PC-9 (cell line): ENCODE data around the gene LKAAEAR1. TPM values are rescaled to one million over a fixed set of nuclear protein-coding genes. Genes with fewer than 3 reads are reported as not detected.

Source experiments
- BruUV-seq: library from RNA; stranded (reverse); fragments of 400-500 nt; replicated peaks from 2 replicates; lab custom pipeline; 2021; lab: Mats Ljungman, UMichigan
- CTCF ChIA-PET: fragments of 300-600 bp; sonication (Branson Sonifier 250); formaldehyde crosslinking; loops from one replicate; lab custom pipeline; 2022; ENCODE audit warnings: antibody characterized with exemption; lab: Charles Lee
- POLR2A ChIA-PET: fragments of 300-600 bp; sonication (Branson Sonifier 250); formaldehyde crosslinking; loops from one replicate; lab custom pipeline; 2022; ENCODE audit warnings: antibody characterized with exemption; ENCODE audit not compliant: unreplicated experiment; lab: Charles Lee
- DNase-seq, 2 experiments: peaks; one replicate each; pipeline versions ENCODE4 v3.0.0 to v3.0.0-alpha.2; 2015 to 2022; ENCODE audit warnings: mixed read lengths in 1 of 2
- H2AFZ ChIP-seq: fragments of 200-600 bp; sonication (generic); 2 replicates; pipeline ENCODE4 v1.8.1; 2017; ENCODE audit warnings: antibody characterized with exemption
- H3F3A ChIP-seq: fragments of 200-600 bp; sonication (generic); 2 replicates; pipeline ENCODE4 v1.8.1; 2017; ENCODE audit warnings: antibody characterized with exemption, mild to moderate bottlenecking, low read depth; ENCODE audit not compliant: insufficient read depth
- H3K27ac ChIP-seq: fragments of 200-600 bp; sonication (generic); 2 replicates; pipeline ENCODE4 v1.6.1; 2016; ENCODE audit warnings: mixed run types
- H3K27me3 ChIP-seq: fragments of 200-600 bp; sonication (generic); 2 replicates; pipeline ENCODE4 v1.6.1; 2016; ENCODE audit warnings: low read depth, mixed run types; ENCODE audit not compliant: insufficient read depth
- H3K36me3 ChIP-seq: fragments of 200-600 bp; sonication (generic); 2 replicates; pipeline ENCODE4 v1.6.1; 2016; ENCODE audit warnings: low read depth, mixed run types
- H3K4me1 ChIP-seq: fragments of 200-600 bp; sonication (generic); replicated peaks from 2 replicates; pipeline ENCODE4 v1.6.1; 2016; ENCODE audit warnings: mixed run types; ENCODE audit not compliant: insufficient read depth
- H3K4me2 ChIP-seq: fragments of 200-600 bp; sonication (generic); 2 replicates; pipeline ENCODE4 v1.6.1; 2017; ENCODE audit warnings: mixed run types
- H3K4me3 ChIP-seq: fragments of 200-600 bp; sonication (generic); 2 replicates; pipeline ENCODE4 v1.6.1; 2016; ENCODE audit warnings: mixed run types
- H3K79me2 ChIP-seq: fragments of 200-600 bp; sonication (generic); 2 replicates; pipeline ENCODE4 v1.6.1; 2017; ENCODE audit warnings: low read depth, mixed run types
- H3K9me2 ChIP-seq: fragments of 200-600 bp; sonication (generic); 2 replicates; pipeline ENCODE4 v1.8.1; 2017; ENCODE audit warnings: mild to moderate bottlenecking; ENCODE audit not compliant: insufficient read depth
- H3K9me3 ChIP-seq: fragments of 200-600 bp; sonication (generic); 2 replicates; pipeline ENCODE4 v1.8.1; 2016; ENCODE audit warnings: low read depth; ENCODE audit not compliant: insufficient read depth
- H4K20me1 ChIP-seq: fragments of 200-600 bp; sonication (generic); 2 replicates; pipeline ENCODE4 v1.8.1; 2017; ENCODE audit not compliant: insufficient read depth
- EZH2 ChIP-seq: fragments of 200-600 bp; sonication (generic); IDR thresholded peaks from 2 replicates; pipeline ENCODE4 v1.8.0; 2017; ENCODE audit warnings: antibody characterized with exemption, low read depth
- intact Hi-C: fragments of 100-400 bp; cut with micrococcal nuclease; formaldehyde crosslinking; loops from one replicate; pipeline ENCODE4 v1.10.0; 2022; ENCODE audit not compliant: unreplicated experiment
- total RNA-seq: library from RNA; stranded (reverse); gene quantifications from 2 replicates; pipeline ENCODE4 v1.2.3, GENCODE V29; 2021
- TF ChIP-seq, protein P1 (sequence below): fragments of 200-600 bp; sonication (generic); conservative IDR thresholded peaks from 2 replicates; pipeline ENCODE4 v1.6.1; 2017; ENCODE audit warnings: mixed run types, antibody characterized with exemption, mild to moderate bottlenecking, moderate library complexity

Gene LKAAEAR1
- total RNA-seq, 1 experiment from 2014 or later = not detected

DNA sequence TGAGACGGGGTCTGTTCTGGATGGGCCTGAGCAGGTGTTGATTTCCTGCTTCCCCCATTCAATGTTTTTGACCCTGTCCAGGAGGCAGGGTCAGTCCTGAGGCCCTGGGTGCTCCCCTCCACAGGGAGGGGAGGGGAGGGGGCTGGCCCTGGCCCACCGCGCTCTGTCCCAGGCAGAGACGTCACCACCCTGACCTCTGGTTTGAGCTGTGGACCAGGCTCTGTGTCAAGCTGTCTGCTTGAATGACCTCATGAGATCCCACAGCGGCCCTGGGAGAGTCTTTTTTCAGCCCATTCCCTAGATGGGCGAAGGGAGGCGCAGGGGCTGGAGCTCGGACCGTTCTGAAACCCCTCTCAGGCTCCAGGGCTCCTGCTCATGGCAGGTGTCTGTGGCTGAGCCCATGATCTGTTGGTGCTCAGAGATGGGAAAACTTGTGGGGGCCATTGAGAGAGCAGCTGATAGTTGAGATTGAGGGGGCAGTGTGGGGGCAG is 8.9 kb upstream of the LKAAEAR1 start:
- Histone ChIP-seq H3K4me1 (no peaks in the 10 kb centered on the region), H4K20me1 (no peaks in the 10 kb centered on the region; the same call in 1 of the 2 replicates), H2AFZ (no peak overlapping the region), H3K36me3 (no peaks in the 10 kb centered on the region), H3K27me3 (peaks cover 25% of the 10 kb centered on the region), H3K4me3 (no peak overlapping the region), H3K9me3 (no peaks in the 10 kb centered on the region), H3K4me2 (no peak overlapping the region), H3K9me2 (no peaks in the 10 kb centered on the region), H3K79me2 (no peaks in the 10 kb centered on the region), H3F3A (no peaks in the 10 kb centered on the region), H3K27ac (no peak overlapping the region)
- TF ChIP-seq, protein P1, sequence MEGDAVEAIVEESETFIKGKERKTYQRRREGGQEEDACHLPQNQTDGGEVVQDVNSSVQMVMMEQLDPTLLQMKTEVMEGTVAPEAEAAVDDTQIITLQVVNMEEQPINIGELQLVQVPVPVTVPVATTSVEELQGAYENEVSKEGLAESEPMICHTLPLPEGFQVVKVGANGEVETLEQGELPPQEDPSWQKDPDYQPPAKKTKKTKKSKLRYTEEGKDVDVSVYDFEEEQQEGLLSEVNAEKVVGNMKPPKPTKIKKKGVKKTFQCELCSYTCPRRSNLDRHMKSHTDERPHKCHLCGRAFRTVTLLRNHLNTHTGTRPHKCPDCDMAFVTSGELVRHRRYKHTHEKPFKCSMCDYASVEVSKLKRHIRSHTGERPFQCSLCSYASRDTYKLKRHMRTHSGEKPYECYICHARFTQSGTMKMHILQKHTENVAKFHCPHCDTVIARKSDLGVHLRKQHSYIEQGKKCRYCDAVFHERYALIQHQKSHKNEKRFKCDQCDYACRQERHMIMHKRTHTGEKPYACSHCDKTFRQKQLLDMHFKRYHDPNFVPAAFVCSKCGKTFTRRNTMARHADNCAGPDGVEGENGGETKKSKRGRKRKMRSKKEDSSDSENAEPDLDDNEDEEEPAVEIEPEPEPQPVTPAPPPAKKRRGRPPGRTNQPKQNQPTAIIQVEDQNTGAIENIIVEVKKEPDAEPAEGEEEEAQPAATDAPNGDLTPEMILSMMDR = no peak
- TF ChIP-seq EZH2 = no peak
- no TSS peak for BruUV-seq
- POLR2A ChIA-PET = no interaction called here
- no peak for DNase-seq
- CTCF ChIA-PET = no interaction called here
- intact Hi-C loops = no loop called here

- CTCF ChIA-PET = no interaction called here
- no peak for DNase-seq
- no TSS peak for BruUV-seq
Measured at GRCh38 chr20:64092258-64093012, 8.2 kb upstream of the LKAAEAR1 start.

DNA sequence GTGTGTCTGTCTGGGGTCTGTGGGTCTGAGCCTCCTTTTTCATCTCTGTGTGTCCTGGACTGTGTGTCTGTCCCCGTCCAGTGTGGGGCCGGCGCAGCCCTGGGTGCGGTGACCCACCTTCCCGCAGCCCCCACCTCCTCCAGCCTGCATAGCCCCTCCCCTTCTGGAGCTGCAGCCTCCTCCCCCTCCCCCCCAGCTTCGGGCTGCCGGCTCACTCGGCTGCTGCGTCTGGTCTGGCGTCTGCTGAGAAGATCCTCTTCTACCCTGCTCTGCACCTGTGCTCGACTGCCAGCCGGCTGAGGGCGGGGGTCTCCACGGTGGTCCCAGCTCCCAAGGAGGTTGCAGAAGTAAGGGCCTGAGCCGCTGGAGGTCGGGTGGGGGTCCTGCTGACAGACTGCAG is 7.6 kb upstream of the LKAAEAR1 start:
- CTCF ChIA-PET = no interaction called here
- no peak for DNase-seq
- Histone ChIP-seq H2AFZ (no peak overlapping the region), H3K36me3 (no peaks in the 10 kb centered on the region), H3K9me2 (no peaks in the 10 kb centered on the region), H4K20me1 (no peaks in the 10 kb centered on the region; the same call in 1 of the 2 replicates), H3K27ac (no peak overlapping the region), H3K27me3 (peaks cover 19% of the 10 kb centered on the region), H3K9me3 (no peaks in the 10 kb centered on the region), H3K4me2 (no peak overlapping the region), H3K4me1 (no peaks in the 10 kb centered on the region), H3K79me2 (no peaks in the 10 kb centered on the region), H3F3A (no peaks in the 10 kb centered on the region), H3K4me3 (no peak overlapping the region)
- TF ChIP-seq, protein P1 = no peak
- no peak for TF ChIP-seq EZH2
- POLR2A ChIA-PET = no interaction called here
- no TSS peak for BruUV-seq
- intact Hi-C loops = no loop called here

More at GRCh38 chr20:64092258-64093012, 8.2 kb upstream of the LKAAEAR1 start:
- no peaks in the 10 kb centered on the region; the same call in 1 of the 2 replicates for H4K20me1 ChIP-seq
- H3K79me2 ChIP-seq = no peaks in the 10 kb centered on the region
- peaks cover 25% of the 10 kb centered on the region for H3K27me3 ChIP-seq
- no peak for TF ChIP-seq EZH2
- TF ChIP-seq, protein P1 = no peak
- no peak overlapping the region for H3K27ac ChIP-seq
- H3K9me3 ChIP-seq = no peaks in the 10 kb centered on the region
- no peaks in the 10 kb centered on the region for H3K36me3 ChIP-seq
- intact Hi-C loops = no loop called here
- POLR2A ChIA-PET = no interaction called here
- H3K4me2 ChIP-seq = no peak overlapping the region
- no peaks in the 10 kb centered on the region for H3K9me2 ChIP-seq
- H3K4me1 ChIP-seq = no peaks in the 10 kb centered on the region
- no peaks in the 10 kb centered on the region for H3F3A ChIP-seq
- no peak overlapping the region for H2AFZ ChIP-seq
- no peak overlapping the region for H3K4me3 ChIP-seq
